Activated CD8-positive, alpha-beta T cell treated with anti-CD3 and anti-CD28 coated beads, Interleukin-2, amount 10 ng/mL, durations not matched to agents 7 days and 5 days (primary cell): ENCODE results near the gene NOL3. TPM values are rescaled to one million over a fixed set of nuclear protein-coding genes. Genes with fewer than 3 reads are reported as not detected.

Source experiments
- ATAC-seq: fragments of 150-1000 bp; cut with Tn5 transposase; one replicate; pipeline ENCODE4 v1.10.0; 2021; ENCODE audit warnings: moderate library complexity
- CTCF ChIA-PET: fragments of 350-600 bp; sonication (Branson Sonifier 250); formaldehyde crosslinking; loops from one replicate; lab custom pipeline; 2021; ENCODE audit warnings: antibody characterized with exemption; lab: Charles Lee
- POLR2A ChIA-PET: fragments of 350-600 bp; sonication (Branson Sonifier 250); formaldehyde crosslinking; loops from one replicate; lab custom pipeline; 2021; ENCODE audit warnings: antibody characterized with exemption; lab: Charles Lee
- DNase-seq: peaks from one replicate; pipeline ENCODE4 v3.0.0-alpha.2; 2020
- H3K27ac Mint-ChIP-seq: one replicate; pipeline ENCODE4 v1.8.0; 2021; ENCODE audit warnings: mild to moderate bottlenecking, mixed read lengths
- H3K27me3 Mint-ChIP-seq: one replicate; pipeline ENCODE4 v1.8.0; 2021; ENCODE audit warnings: low read depth, mixed read lengths
- H3K36me3 Mint-ChIP-seq: one replicate; pipeline ENCODE4 v1.8.0; 2021; ENCODE audit warnings: low read depth, mixed read lengths
- H3K4me1 Mint-ChIP-seq: one replicate; pipeline ENCODE4 v1.8.0; 2021; ENCODE audit warnings: low read depth, mixed read lengths
- H3K4me3 Mint-ChIP-seq: one replicate; pipeline ENCODE4 v1.8.0; 2021; ENCODE audit warnings: mild to moderate bottlenecking, mixed read lengths
- H3K9me3 Mint-ChIP-seq: one replicate; pipeline ENCODE4 v1.8.0; 2022; ENCODE audit warnings: mixed read lengths; ENCODE audit not compliant: insufficient read depth
- total RNA-seq, 2 experiments: library from RNA; stranded (reverse); gene quantifications; one replicate each; pipeline ENCODE4 v1.2.3, GENCODE V29; 2021

Gene NOL3
- total RNA-seq, 2 experiments from 2014 or later, result 7.4 to 8.2 TPM

DNA sequence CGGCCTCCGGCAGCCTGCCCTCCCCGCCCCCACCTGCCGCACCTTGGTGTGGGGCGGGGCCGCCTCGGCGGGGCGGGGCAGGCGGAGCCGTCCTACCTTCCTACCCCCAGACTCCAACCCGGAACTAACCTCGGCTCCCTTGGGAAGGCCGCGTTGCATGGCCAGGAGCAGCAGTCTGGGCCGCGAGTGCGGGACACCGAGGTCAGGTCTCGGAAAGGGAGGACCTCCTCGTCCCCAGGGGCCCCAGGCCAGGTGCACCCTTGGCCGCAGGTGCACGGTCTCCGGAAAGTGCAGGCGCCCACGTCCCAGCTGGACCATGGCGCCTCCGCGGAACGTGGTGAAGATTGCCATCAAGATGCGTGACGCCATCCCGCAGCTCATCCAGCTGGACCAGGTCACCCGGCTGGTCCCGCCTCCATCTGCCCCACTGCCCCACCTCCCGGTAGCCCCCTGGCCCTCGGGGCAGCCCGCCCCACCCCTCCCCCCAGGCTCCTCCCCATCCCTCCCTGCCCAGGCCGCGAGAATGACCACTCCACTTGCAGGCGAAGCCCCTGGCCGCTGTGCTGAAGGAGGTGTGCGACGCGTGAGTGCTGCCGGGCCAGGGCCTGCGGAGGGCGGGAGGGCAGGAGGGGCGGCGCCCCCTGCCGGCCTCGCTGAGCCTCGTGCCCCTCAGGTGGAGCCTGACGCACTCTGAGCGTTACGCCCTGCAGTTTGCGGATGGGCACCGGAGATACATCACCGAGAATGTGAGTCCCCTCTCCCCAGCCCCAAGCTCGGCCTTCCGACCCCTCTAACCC lies 28.9 kb downstream of the NOL3 start, which contains the start of gene ELMO3:
Gene ELMO3, plus strand, starts transcription at position 121 of the 797 bp plus-strand sequence. Its CDS starts 196 bp downstream, at position 317.
- DNase-seq (no peak), ATAC-seq (no peak)
- H3K36me3 Mint-ChIP-seq, result peaks cover 60% of the 10 kb centered on the region
- H3K4me1 Mint-ChIP-seq, result peaks cover 13% of the 10 kb centered on the region
- H3K27me3 Mint-ChIP-seq, result no peaks in the 10 kb centered on the region
- ChIA-PET POLR2A (interaction anchor here (1.7 kb wide), 1 partner anchor 28 kb away, joined by 4 read pairs; the partner anchor contains the start of gene TMEM208), CTCF (interaction anchor here (1.2 to 2.3 kb wide), 5 partner anchors 10 to 246 kb away, joined by 4 to 9 read pairs (median 6); partner anchors contain the start of gene TMEM208)
- no peak within 1 kb of the TSS for H3K27ac Mint-ChIP-seq
- no peak within 1 kb of the TSS for H3K4me3 Mint-ChIP-seq
- no peaks in the 10 kb centered on the region for H3K9me3 Mint-ChIP-seq

DNA sequence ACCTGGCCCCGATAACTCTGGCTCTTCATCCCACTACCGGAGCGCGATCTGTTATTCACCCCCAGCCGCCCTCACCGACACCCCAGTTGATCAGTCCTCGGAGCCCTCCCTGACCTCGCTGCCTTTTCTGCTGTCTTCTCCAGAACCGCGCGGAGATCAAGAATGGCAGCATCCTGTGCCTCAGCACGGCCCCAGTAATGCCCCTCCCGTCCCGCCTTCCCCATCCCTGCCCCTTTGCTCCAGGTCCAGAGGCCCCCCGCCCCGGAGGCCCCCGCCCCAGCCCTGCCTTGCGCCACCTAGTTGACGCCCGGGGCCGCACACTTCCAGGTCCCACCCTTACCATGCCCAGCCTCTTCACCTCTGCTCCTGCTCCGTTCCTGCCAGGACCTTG lies 29.5 kb downstream of the NOL3 start:
- no peaks in the 10 kb centered on the region for H3K9me3 Mint-ChIP-seq
- H3K4me1 Mint-ChIP-seq, result peaks cover 9% of the 10 kb centered on the region
- peaks cover 54% of the 10 kb centered on the region for H3K36me3 Mint-ChIP-seq
- ChIA-PET CTCF (no interaction called here), POLR2A (interaction anchor here (1.7 kb wide), 1 partner anchor 27 kb away, joined by 4 read pairs; the partner anchor contains the start of gene TMEM208)
- DNase-seq (no peak), ATAC-seq (no peak)
- no peak overlapping the region for H3K4me3 Mint-ChIP-seq
- H3K27ac Mint-ChIP-seq, result no peak overlapping the region
- H3K27me3 Mint-ChIP-seq, result no peaks in the 10 kb centered on the region

DNA sequence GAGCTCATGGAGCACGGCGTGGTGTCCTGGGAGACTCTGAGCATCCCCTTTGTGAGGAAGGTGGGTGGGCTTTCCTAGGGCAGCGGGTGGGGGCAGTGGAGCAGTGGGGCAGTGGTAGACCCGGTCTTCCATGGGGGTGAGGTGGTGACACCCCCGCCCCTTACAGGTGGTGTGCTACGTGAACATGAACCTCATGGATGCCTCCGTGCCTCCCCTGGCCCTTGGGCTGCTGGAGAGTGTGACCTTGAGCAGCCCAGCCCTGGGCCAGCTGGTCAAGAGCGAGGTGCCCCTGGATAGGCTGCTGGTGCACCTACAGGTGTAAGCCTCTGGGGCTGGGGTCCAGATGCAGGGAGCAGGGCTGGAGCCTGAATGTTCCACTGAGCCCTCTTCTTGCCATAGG lies 30.2 kb downstream of the NOL3 start:
- Mint-ChIP-seq H3K36me3 (peaks cover 48% of the 10 kb centered on the region), H3K27ac (no peak overlapping the region), H3K27me3 (no peaks in the 10 kb centered on the region), H3K4me1 (peaks cover 6% of the 10 kb centered on the region), H3K9me3 (no peaks in the 10 kb centered on the region), H3K4me3 (no peak overlapping the region)
- POLR2A ChIA-PET, result interaction anchor here (1.7 kb wide), 1 partner anchor 26 kb away, joined by 4 read pairs; the partner anchor contains the start of gene TMEM208
- ATAC-seq (no peak), DNase-seq (no peak)
- CTCF ChIA-PET, result no interaction called here

DNA sequence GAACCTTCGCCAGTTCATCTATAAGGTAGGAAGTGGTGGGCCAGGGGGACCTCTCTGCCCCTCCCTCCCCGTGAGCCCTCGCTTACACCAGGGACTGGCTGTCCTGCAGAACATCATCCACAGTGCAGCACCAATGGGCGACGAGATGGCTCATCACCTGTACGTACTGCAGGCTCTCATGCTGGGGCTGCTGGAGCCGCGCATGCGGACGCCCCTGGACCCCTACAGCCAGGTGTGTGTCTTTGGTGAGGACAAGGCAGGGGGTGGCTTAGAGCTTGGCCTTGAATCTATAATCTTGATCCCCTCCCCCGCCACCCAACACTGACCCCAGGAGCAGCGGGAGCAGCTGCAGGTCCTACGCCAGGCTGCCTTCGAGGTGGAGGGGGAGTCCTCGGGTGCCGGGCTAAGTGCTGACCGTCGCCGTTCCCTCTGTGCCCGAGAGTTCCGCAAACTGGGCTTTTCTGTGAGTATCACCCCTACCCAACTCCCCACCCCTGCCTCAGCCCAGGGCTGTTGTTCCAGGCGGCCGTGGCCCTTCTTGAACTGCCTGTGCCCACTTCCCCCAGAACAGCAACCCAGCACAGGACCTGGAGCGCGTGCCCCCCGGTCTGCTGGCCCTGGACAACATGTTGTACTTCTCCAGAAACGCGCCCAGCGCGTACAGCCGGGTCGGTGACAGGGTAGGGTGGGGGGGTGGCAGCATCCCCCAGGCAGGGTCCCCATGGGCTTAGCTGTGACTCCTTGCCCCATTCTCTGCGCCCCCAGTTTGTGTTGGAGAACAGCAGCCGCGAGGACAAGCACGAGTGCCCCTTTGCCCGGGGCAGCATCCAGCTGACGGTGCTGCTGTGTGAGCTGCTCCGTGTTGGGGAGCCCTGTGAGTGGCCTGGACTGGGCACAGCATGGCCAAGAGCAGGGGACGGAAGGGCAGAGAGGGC lies 31.3 kb downstream of the NOL3 start:
- ChIA-PET POLR2A (no interaction called here), CTCF (no interaction called here)
- peaks cover 2% of the 10 kb centered on the region for H3K4me1 Mint-ChIP-seq

DNA sequence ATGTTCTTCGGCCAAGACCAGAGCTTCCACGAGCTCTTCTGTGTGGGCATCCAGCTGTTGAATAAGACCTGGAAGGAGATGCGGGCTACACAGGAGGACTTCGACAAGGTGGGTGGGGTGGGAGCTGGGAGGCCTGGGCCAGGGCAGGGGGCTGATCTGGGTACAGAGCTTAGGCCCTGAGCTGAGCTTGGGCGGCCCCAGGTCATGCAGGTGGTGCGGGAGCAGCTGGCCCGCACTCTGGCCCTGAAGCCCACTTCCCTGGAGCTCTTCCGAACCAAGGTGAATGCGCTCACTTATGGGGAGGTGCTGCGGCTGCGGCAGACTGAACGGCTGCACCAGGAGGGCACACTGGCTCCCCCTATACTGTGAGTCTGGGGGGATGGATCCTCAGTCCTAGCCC lies 32.1 kb downstream of the NOL3 start:
- ChIA-PET CTCF (no interaction called here), POLR2A (no interaction called here)
- Mint-ChIP-seq H3K27ac (no peak overlapping the region), H3K9me3 (no peaks in the 10 kb centered on the region), H3K4me1 (no peaks in the 10 kb centered on the region), H3K27me3 (no peaks in the 10 kb centered on the region), H3K36me3 (peaks cover 32% of the 10 kb centered on the region), H3K4me3 (no peak overlapping the region)
- DNase-seq (no peak), ATAC-seq (no peak)

More for the DNA sequence above, 31.3 kb downstream of the NOL3 start:
- no peaks in the 10 kb centered on the region for H3K9me3 Mint-ChIP-seq
- no peak overlapping the region for H3K27ac Mint-ChIP-seq
- ATAC-seq (no peak), DNase-seq (no peak)
- no peaks in the 10 kb centered on the region for H3K27me3 Mint-ChIP-seq
- H3K4me3 Mint-ChIP-seq, result no peak overlapping the region
- peaks cover 37% of the 10 kb centered on the region for H3K36me3 Mint-ChIP-seq

DNA sequence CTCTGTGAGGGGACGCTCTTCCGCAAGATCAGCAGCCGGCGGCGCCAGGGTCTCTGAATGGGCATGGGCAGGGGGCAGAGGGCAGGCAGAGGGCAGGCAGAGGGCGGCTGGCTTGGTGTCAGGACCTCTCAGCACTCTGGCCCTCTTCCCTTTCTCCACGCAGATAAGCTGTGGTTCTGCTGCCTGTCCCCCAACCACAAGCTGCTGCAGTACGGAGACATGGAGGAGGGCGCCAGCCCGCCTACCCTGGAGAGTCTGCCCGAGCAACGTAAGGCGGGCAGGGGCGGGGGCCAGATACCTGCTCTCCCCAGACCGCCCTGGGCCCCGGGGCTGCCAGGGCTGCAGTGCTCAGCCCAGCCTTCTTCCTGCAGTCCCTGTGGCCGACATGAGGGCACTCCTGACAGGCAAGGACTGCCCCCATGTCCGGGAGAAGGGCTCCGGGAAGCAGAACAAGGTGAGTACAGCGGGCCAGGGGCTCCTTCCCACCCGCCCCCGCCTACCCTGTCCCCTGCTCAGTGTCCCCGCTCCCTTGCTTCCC lies 32.7 kb downstream of the NOL3 start:
- no peaks in the 10 kb centered on the region for H3K4me1 Mint-ChIP-seq
- ATAC-seq (no peak), DNase-seq (no peak)
- no peaks in the 10 kb centered on the region for H3K9me3 Mint-ChIP-seq
- H3K27ac Mint-ChIP-seq, result no peak overlapping the region
- peaks cover 28% of the 10 kb centered on the region for H3K36me3 Mint-ChIP-seq
- H3K27me3 Mint-ChIP-seq, result no peaks in the 10 kb centered on the region
- ChIA-PET POLR2A (interaction anchor here (0.5 to 2.1 kb wide), 2 partner anchors 24 to 166 kb away, joined by 3 to 7 read pairs; partner anchors contain the start of gene TMEM208), CTCF (no interaction called here)
- H3K4me3 Mint-ChIP-seq, result no peak overlapping the region

DNA sequence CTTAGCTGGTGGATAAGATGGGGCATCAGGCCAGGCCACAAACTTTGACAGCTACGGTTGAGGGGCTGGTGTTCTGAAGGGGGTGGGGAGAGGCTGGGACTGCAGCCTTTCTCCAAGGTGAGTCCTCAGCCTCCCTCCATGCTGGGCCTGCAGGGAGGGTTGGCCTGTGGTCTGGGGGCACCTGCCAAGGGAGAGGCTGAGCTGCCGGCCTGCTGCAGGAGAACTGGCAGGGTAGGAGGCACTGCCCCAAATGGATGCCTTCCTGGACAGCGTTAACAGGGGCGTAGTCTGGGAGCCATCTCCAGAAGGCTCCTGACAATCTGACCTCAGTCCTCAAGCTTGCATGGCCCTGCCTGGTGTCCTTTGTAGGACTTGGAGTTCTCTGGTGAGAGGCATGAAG lies 33.7 kb downstream of the NOL3 start:
- POLR2A ChIA-PET, result interaction anchor here (2.1 kb wide), 1 partner anchor 23 kb away, joined by 7 read pairs; the partner anchor contains the start of gene TMEM208
- H3K27me3 Mint-ChIP-seq, result no peaks in the 10 kb centered on the region
- H3K27ac Mint-ChIP-seq, result peak overlapping the region; percentile 25
- CTCF ChIA-PET, result interaction anchor here (1.0 kb wide), 1 partner anchor 194 kb away, joined by 3 read pairs; no protein-coding TSS in a partner anchor
- no peak overlapping the region for H3K4me3 Mint-ChIP-seq
- no peaks in the 10 kb centered on the region for H3K4me1 Mint-ChIP-seq
- H3K9me3 Mint-ChIP-seq, result no peaks in the 10 kb centered on the region
- ATAC-seq, result no peak
- no peak for DNase-seq
- H3K36me3 Mint-ChIP-seq, result peaks cover 24% of the 10 kb centered on the region

DNA sequence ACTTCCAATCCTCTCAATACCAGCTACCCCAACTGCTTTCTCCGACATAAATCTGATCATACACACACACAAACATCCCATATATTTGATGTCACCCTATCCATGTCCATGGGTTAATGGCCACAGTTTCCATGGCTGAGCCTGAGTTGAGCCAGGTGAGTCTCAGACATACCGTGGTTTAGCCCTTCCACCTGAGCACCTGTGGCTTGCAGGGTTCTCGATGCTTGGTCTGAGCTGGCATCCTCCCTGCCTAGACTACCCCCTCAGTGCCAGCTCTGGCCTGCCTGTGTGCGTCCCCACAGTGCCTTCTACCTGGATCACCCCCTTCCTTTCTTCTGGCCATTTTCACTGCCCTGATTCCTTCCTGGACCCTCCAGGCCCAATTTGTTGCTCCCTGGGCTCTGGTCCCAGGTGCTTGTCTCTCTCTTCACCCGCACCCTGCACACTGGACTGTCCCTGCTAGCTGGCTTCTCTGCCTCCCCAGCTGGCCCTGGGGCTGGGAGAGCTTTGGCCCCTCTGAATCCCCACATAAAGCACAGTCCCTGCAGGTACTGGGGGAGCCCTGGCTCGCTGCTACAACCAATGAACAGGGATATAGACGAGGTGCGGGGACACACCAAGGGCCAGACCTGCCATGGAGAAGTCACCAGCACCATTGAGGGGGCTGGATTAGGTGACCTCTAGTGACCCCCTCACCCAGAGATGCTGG lies 35.9 kb downstream of the NOL3 start:
- H3K27me3 Mint-ChIP-seq, result no peaks in the 10 kb centered on the region

DNA sequence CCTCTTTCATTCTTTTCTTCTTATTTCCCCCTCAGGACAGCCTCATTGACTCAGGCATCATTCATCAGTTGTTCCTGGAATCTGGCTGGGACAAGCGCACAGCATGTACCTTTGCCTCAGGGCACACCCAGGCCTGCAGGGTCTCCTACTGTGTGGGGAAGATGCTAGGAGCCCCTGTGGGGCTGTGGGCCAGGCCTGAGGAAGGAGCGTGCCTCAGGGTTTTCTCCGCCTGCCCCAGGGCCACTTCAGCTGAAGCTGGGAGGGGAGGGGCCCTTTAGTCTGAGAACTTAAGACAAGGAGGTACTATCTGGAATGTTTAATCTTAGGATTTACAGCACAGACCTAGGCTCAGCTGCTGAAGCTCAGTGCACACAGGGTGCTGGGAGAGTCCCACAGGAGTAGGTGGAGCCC lies 36.5 kb downstream of the NOL3 start:
- Mint-ChIP-seq H3K4me1 (peaks cover 2% of the 10 kb centered on the region), H3K36me3 (peaks cover 9% of the 10 kb centered on the region), H3K27me3 (no peaks in the 10 kb centered on the region), H3K9me3 (no peaks in the 10 kb centered on the region), H3K27ac (no peak overlapping the region), H3K4me3 (no peak overlapping the region)
- no peak for DNase-seq
- no peak for ATAC-seq
- POLR2A ChIA-PET, result no interaction called here
- CTCF ChIA-PET, result interaction anchor here (0.5 kb wide), 1 partner anchor 9 kb away, joined by 3 read pairs; no protein-coding TSS in a partner anchor

More for the DNA sequence above, 35.9 kb downstream of the NOL3 start:
- ChIA-PET CTCF (interaction anchor here (0.5 kb wide), 1 partner anchor 9 kb away, joined by 3 read pairs; no protein-coding TSS in a partner anchor), POLR2A (no interaction called here)
- H3K4me3 Mint-ChIP-seq, result no peak overlapping the region
- no peaks in the 10 kb centered on the region for H3K9me3 Mint-ChIP-seq
- peak overlapping the region; percentile 24 for H3K27ac Mint-ChIP-seq
- H3K4me1 Mint-ChIP-seq, result peaks cover 2% of the 10 kb centered on the region
- ATAC-seq (no peak), DNase-seq (no peak)
- H3K36me3 Mint-ChIP-seq, result peaks cover 10% of the 10 kb centered on the region

DNA sequence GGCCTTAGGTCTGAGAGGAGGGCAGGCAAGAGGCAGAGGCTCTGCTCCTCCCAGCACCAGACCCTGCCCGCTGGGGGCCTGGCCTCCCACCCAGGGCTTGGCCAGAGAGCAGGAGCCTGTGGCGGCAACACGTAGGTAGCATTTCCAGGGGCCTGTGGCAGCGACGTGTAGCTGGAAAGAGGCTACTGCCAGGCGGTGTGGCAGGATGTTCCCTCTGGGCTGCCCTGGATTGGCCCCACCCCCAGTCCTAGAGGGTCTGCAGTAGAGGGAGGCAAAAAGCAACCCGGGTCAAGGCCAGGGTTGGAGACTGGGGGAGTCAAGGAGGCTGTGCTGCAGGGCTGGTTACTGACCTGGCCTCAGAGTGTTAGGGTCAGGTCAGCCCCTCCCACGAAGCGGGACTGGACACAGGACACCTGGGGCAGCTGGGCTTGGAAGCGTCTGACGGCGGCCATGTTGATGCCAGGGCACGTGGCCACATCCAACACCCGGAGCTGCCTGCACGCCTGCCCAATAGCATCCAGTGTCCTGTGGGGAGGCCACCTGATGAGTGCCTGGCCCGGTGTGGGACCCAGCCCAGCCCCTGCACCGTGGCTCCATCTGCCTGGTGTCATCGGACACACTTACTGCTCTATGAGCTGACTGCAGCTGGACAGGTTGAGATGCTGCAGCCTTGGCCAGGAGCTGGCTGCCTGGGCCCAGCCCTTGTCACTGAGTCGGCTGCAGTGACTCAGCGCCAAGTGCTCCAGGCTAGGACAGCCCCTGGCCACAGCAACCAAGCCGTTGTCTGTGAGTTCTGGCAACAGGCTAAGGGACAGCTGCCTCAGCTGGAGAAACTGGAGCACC lies 37.1 kb downstream of the NOL3 start:
- POLR2A ChIA-PET, result no interaction called here

More for the DNA sequence above, 37.1 kb downstream of the NOL3 start:
- Mint-ChIP-seq H3K27ac (no peak overlapping the region), H3K9me3 (no peaks in the 10 kb centered on the region), H3K36me3 (peaks cover 4% of the 10 kb centered on the region), H3K4me1 (peaks cover 2% of the 10 kb centered on the region), H3K27me3 (no peaks in the 10 kb centered on the region), H3K4me3 (no peak overlapping the region)
- DNase-seq (no peak), ATAC-seq (no peak)
- CTCF ChIA-PET, result no interaction called here
